ENCODE measurements around the gene SGSM1. TPM values are rescaled to one million over a fixed set of nuclear protein-coding genes. Genes with fewer than 3 reads are reported as not detected.

The SGSM1 gene
- total and polyA plus RNA-seq, 12 donors: 1.1 to 14.3 (median 7.8) TPM

- Histone ChIP-seq H3K4me3 (no peak overlapping the region), H3K36me3 (peaks cover 0 to 51% (median 4%) of the 10 kb centered on the region in 9 donors), H3K4me1 (no peaks in the 10 kb centered on the region), H3K27ac (no peak overlapping the region), H3K27me3 (no peaks in the 10 kb centered on the region), H3K9me3 (no peaks in the 10 kb centered on the region)
- no peak for DNase-seq
- ATAC-seq: no peak
- WGBS, 2 donors: 85 to 89% methylated on average over 6 of the region's 6 CpGs
- intact Hi-C loops (cut with DNase I): no loop called here
- no peak for TF ChIP-seq CTCF (IDR thresholded peaks at IDR 0.05)
Observed at GRCh38 chr22:24883432-24883831, 77.4 kb downstream of the SGSM1 start.

- Histone ChIP-seq H3K36me3 (peaks cover 0 to 40% (median 0%) of the 10 kb centered on the region in 9 donors), H3K4me1 (no peaks in the 10 kb centered on the region), H3K27me3 (no peaks in the 10 kb centered on the region), H3K4me3 (no peak overlapping the region), H3K27ac (no peak overlapping the region), H3K9me3 (no peaks in the 10 kb centered on the region)
- DNase-seq (no peak), ATAC-seq (no peak)
- 83% methylated on average over 2 of the region's 2 CpGs for WGBS, 2 donors
- no peak for TF ChIP-seq CTCF (IDR thresholded peaks at IDR 0.05)
- intact Hi-C loops (cut with DNase I): no loop called here
Observed at GRCh38 chr22:24887260-24887659, 81.2 kb downstream of the SGSM1 start.

- TF ChIP-seq CTCF (IDR thresholded peaks at IDR 0.05): no peak
- Histone ChIP-seq H3K27me3 (no peaks in the 10 kb centered on the region), H3K4me1 (peaks cover 3 to 23% (median 18%) of the 10 kb centered on the region in 9 donors), H3K27ac (peak overlapping the region; percentile 47 to 84 (median 78)), H3K4me3 (no peak overlapping the region), H3K36me3 (peaks cover 0 to 11% (median 0%) of the 10 kb centered on the region in 9 donors), H3K9me3 (no peaks in the 10 kb centered on the region)
- intact Hi-C loops (cut with DNase I): loop anchor here in 1 of 10 donors (5.0 kb wide), 1 partner anchor 86 kb away; the partner anchor contains the start of gene SGSM1
- 92 to 95% methylated on average over 20 of the region's 20 CpGs for WGBS, 2 donors
- ATAC-seq (no peak), DNase-seq (peak in 1 of 2 donors; percentile 16)
Observed at GRCh38 chr22:24893341-24894070, 87.5 kb downstream of the SGSM1 start.

- TF ChIP-seq CTCF (IDR thresholded peaks at IDR 0.05): no peak
- peaks cover 0 to 8% (median 0%) of the 10 kb centered on the region in 9 donors for H3K36me3 ChIP-seq
- no peaks in the 10 kb centered on the region for H3K27me3 ChIP-seq
- no peaks in the 10 kb centered on the region for H3K9me3 ChIP-seq
- intact Hi-C loops (cut with DNase I): loop anchor here in 1 of 10 donors (5.0 kb wide), 1 partner anchor 87 kb away; the partner anchor contains the start of gene SGSM1
- H3K4me3 ChIP-seq: peak overlapping the region in 5 of 10 donors; percentile 7 to 14 (median 11)
- DNase-seq (peak; percentile 76 to 85), ATAC-seq (peak; percentile 85 to 96 (median 95))
- 28 to 30% methylated on average over 16 of the region's 16 CpGs for WGBS, 2 donors
- peaks cover 3 to 23% (median 18%) of the 10 kb centered on the region in 9 donors for H3K4me1 ChIP-seq
- H3K27ac ChIP-seq: peak overlapping the region; percentile 47 to 84 (median 78)
Observed at GRCh38 chr22:24894220-24894975, 88.4 kb downstream of the SGSM1 start.

All from heart right ventricle (tissue), 16 donors.